HG02943 (cell line): ENCODE measurements around the gene ZNF26.
"Not testable (repeated sequence)": the region's sequence is repeated elsewhere in the genome, so short reads cannot be mapped to it uniquely, and the experiment has no call there.

ENCODE experiments used
- ATAC-seq: cut with Tn5 transposase; IDR thresholded peaks from one replicate; pipeline ENCODE4 v1.9.1; 2021; ENCODE audit warnings: mild to moderate bottlenecking, low read depth, moderate library complexity; ENCODE audit not compliant: unreplicated experiment

ZNF26 gene

GRCh38 chr12:132955094-132956010 is 30.8 kb upstream of the ZNF26 start:
- peak; percentile 9 for ATAC-seq

- ATAC-seq, result peak; percentile 84
Observed at GRCh38 chr12:132956011-132956788, 30.0 kb upstream of the ZNF26 start, which contains the start of gene ZNF605. Gene ZNF605 (minus strand): TSS chr12:132956306. CDS start chr12:132945635, 10,671 bp downstream.

- ATAC-seq, result not testable (repeated sequence)
Observed at GRCh38 chr12:132961790-132962189, 24.4 kb upstream of the ZNF26 start.

GRCh38 chr12:132963947-132964346 is 22.2 kb upstream of the ZNF26 start:
- not testable (repeated sequence) for ATAC-seq

DNA sequence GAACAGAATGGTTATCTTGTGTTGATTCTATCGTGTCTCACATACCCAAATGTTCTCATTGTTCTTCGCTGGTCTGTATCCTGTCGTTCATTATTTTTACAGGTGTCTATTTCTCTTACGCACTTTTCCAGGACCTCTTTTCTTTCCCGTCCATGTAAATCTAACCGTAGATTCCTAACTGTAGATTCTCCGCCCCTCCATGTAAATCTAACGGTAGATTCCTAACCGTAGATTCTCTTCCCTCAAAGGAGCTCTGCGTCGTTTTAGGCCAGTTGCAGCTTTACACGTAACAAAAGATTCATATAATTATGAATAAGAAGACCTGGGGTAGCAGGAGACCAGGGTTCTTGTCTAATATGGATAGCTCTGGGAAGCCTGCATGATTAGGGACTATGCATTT is 20.4 kb upstream of the ZNF26 start:
- ATAC-seq, result no peak

DNA sequence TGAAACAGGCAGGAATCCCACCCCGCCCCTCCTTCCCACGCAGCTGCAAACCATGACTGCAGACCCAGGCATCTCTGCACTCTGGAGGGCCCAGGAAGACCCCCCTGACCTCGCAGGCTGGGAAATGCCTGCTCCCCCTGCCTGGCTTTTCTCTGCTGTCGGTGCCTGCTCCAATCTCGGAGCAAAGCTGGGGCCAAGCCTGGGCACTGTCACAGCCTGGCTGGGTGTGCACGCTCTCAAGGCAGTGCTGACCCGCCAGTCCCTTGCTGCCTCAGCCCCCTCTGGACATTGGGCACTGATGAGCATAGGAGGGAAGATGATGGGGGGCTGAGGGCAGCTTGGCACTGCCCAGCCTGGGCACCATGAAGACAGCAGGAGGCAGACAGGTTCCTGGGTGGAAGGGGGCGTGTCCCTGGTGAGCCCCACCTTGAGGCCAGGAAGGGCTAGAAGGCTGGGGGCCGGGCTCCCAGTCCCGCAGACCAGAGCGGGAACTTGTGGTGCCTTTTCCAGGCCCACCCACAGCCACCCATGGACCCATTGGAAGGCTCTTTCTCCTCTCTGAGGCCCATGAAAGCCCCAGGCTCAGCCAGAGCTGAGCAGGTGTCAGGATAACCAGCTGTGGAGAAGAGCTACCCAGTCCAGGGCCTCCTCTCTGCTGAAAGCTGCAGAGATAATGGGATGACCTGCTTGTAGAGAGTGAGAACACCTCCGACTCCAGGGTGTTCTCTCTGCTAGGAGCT is 19.3 kb upstream of the ZNF26 start:
- no peak for ATAC-seq

DNA sequence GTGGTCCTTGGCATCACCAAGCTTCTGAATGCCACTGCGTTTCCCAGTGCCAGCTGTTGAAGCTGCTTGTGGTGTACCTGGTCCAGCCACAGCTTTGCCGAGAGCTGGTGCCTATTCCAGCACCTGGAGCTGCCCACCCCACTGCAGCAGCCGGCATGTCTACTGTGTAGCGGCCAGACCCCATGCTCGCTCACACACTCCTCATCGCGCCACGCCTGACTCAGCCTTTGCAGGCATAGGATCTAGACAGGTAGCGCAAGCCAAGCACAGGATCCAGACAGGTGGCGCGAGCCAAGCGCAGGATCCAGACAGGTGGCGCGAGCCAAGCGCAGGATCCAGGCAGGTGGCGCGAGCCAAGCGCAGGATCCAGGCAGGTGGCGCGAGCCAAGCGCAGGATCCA is 18.4 kb upstream of the ZNF26 start:
- no peak for ATAC-seq

- ATAC-seq, result no peak
Observed at GRCh38 chr12:132972374-132972773, 13.8 kb upstream of the ZNF26 start.

GRCh38 chr12:132976870-132977269 is 9.3 kb upstream of the ZNF26 start:
- ATAC-seq, result not testable (repeated sequence)

DNA sequence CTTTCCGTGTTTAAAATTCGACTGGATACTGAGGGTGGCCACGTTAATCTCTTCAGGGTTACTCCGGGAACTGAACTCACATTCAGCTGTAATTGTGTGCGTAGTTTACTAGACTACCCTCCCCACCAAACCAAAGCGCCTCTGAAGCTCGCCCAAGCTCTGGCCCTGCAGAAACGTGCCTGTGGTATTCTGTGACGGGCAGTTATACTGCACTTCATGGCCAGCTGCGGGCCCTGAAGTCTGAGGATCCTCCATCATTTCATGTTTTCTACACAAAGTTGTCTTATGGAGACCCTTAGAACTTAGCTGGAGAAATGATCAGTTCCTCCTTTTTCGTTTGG is 688 bp downstream of the ZNF26 start:
- ATAC-seq, result no peak

DNA sequence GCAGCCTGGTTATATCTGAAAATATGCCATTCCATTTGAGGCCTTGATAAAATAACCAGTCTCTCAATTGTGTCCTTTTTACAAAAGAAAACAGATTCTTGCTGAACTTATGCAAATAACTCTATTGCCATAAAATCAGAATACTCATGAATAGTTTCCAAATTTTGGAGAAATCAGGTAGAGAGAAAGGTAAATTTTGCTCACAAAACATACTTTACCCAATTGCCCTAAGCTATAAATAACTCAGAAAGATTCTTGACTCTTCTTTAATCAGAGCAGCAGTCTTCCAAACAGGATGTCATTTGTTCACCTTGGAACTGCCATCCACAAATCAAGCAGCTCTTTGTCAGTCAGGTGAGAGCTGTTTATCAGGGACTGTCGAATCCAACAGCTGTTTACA is 12.6 kb downstream of the ZNF26 start:
- ATAC-seq, result no peak

GRCh38 chr12:133010657-133011297 is 24.6 kb downstream of the ZNF26 start:
- no peak for ATAC-seq

GRCh38 chr12:133023566-133023965 is 37.4 kb downstream of the ZNF26 start:
- ATAC-seq, result no peak

DNA sequence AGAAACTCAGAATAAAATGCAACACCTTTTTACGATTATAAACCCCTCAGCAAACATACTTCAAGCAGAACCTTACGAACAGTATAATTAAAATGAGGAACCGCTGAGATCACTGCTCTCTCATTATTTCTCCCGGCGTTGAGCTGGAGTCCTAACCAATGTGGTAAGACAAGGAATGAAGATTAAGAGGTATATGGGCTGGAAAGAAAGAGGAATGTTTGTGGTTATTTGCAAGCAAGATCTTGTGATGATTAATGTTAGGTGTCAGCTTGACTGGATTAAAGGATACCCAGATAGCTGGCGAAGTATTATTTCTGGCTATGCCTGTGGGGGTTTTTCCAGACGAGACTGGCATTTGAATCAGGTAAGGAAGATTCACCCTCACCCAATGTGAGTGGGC is 40.8 kb downstream of the ZNF26 start:
- no peak for ATAC-seq

DNA sequence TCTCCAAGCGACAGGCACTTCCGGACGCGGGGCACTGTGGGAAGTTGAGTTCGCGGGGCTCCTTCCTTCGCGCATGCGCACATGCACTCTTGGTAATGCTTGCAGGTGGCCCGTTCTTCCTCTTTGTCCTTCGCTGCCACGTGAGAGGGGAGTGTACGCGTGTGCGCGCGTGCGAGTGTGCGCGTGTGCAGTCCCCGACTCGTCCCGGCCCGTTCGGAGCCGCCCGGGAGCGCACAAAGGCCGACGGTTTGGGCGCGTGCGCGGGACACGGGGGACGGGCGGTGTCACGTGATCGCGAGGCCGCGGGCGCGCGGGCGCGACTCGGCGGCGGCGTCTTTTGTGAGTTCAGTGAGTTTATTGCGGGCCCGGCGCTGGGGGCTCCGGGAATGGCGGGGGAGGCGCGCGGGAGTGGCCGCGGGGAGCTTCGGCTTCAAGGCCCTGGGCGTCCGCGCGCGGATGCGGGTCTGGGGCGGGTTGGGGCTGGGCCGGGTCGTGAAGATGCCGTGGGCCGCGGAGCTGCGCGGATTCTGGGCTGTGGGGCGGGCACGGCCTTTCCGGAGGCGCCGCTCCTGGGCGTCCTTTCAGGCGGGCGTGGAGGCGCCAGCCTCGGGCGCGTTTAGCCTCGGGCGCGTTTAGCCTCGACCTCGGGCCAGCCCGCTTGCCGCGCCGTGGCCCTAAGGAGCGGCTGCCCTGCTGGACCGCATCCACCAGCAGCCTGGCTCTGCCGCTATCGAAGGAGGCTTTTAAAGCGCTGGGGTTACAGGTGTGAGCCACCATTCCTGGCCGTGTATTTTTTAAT is 51.2 kb downstream of the ZNF26 start, which contains the start of gene ZNF84:
ZNF84 (plus strand) TSS at position 303 of the 799 bp plus-strand sequence. CDS start 3,959 bp downstream, outside the sequence.
- ATAC-seq, result peak; percentile 87

- ATAC-seq, result no peak
Observed at GRCh38 chr12:133038118-133038709, 52.0 kb downstream of the ZNF26 start.

DNA sequence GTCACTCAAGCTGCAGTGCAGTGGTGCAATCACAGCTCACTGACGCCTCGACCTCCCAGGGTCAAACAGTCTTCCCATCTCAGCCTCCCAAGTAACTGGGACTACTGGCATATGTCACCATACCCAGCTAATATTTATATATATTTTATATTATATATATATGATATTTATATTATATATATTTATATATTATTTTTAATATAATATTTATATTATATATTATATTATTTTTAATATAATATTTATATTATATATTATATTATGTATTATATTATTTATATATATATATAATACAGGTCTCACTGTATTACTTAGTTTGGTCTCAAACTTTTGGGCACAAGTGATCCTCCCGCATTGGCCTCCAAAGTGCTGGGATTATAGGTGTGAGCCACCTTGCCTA is 60.5 kb downstream of the ZNF26 start:
- no peak for ATAC-seq

DNA sequence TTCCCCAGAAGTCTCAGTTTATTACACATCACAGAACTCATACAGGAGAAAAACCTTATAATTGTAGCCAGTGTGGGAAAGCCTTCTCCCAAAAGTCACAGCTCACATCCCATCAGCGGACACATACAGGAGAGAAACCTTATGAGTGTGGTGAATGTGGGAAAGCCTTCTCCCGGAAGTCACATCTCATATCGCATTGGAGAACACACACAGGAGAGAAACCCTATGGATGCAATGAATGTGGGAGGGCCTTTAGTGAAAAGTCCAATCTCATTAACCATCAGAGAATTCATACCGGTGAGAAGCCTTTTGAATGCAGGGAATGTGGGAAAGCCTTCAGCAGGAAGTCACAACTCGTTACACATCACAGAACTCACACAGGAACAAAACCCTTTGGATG is 71.3 kb downstream of the ZNF26 start:
- no peak for ATAC-seq
